ENCODE measurements around the gene MSRB1.

- TF ChIP-seq POLR2A (IDR thresholded peaks at IDR 0.05; ENCODE audit: borderline replicate concordance, extremely low read depth, insufficient read depth, insufficient read length): no peak
- TF ChIP-seq POLR2AphosphoS5 (IDR thresholded peaks at IDR 0.05; ENCODE audit: low read depth, low read length): no peak
- TF ChIP-seq ZNF274 (IDR thresholded peaks at IDR 0.05; ENCODE audit: low read depth, low read length): no peak
- no peak for TF ChIP-seq CTCF (IDR thresholded peaks at IDR 0.05 in 2 of 3, conservative IDR thresholded peaks at IDR 0.05 in 1 of 3; ENCODE audit: borderline replicate concordance in 1 of 3, insufficient read depth in 1 of 3, low read depth in 2 of 3, low read length in 2 of 3)
- no peak for TF ChIP-seq RAD21 (IDR thresholded peaks at IDR 0.05; ENCODE audit: low read depth)
- no peak for TF ChIP-seq CBX3 (IDR thresholded peaks at IDR 0.05; ENCODE audit: low read depth)
- TF ChIP-seq, protein P1, sequence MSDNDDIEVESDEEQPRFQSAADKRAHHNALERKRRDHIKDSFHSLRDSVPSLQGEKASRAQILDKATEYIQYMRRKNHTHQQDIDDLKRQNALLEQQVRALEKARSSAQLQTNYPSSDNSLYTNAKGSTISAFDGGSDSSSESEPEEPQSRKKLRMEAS (IDR thresholded peaks at IDR 0.05): no peak
- TF ChIP-seq EZH2 (IDR thresholded peaks at IDR 0.05): no peak
- TF ChIP-seq SRF (IDR thresholded peaks at IDR 0.05; ENCODE audit: low read depth): no peak
- TF ChIP-seq CEBPB (IDR thresholded peaks at IDR 0.05; ENCODE audit: low read depth): no peak
- TF ChIP-seq, protein P2, sequence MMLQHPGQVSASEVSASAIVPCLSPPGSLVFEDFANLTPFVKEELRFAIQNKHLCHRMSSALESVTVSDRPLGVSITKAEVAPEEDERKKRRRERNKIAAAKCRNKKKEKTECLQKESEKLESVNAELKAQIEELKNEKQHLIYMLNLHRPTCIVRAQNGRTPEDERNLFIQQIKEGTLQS (IDR thresholded peaks at IDR 0.05): no peak
Observed at GRCh38 chr16:1938316-1938715, 4.7 kb downstream of the MSRB1 start.

Data from HCT116 (cell line).